ENCODE measurements around the gene LENG1.

- no peak for TF ChIP-seq CTCF (IDR thresholded peaks at IDR 0.05; ENCODE audit: low read depth, low read length)
- no peak for TF ChIP-seq EZH2phosphoT487 (IDR thresholded peaks at IDR 0.05; ENCODE audit: low read depth)
Observed at GRCh38 chr19:54107876-54108490, 51.5 kb downstream of the LENG1 start.

All from OCI-LY3 (cell line).